A549 (cell line): ENCODE measurements around the gene VSX1. TPM values are rescaled to one million over a fixed set of nuclear protein-coding genes. Genes with fewer than 3 reads are reported as not detected.

ENCODE experiments used
- ATAC-seq, 2 experiments: fragments of 200-7000 bp in 1 of 2; fragments of >200 bp in 1 of 2; cut with Nextera tagmentation in 1 of 2; cut with Tn5 transposase in 1 of 2; 3 replicates each; pipeline versions ENCODE4 v1.8.0 to v1.9.1; 2018 to 2020; ENCODE audit warnings: mild to moderate bottlenecking in 1 of 2, moderate library complexity in 1 of 2
- CTCF ChIA-PET: fragments of 300-600 bp; sonication (Branson Sonifier 250); formaldehyde crosslinking; extraction: SDS; loops from one replicate; lab custom pipeline; 2021; ENCODE audit warnings: antibody characterized with exemption, inconsistent platforms; lab: Yijun Ruan, JAX
- POLR2A ChIA-PET: fragments of 350-600 bp; formaldehyde crosslinking; extraction: SDS; loops from one replicate; lab custom pipeline; 2021; ENCODE audit warnings: antibody characterized with exemption, inconsistent platforms; lab: Yijun Ruan, JAX
- DNase-seq, 2 experiments: peaks; one replicate each; pipeline versions ENCODE4 v3.0.0 to v3.0.0-alpha.2; 2011 to 2016; ENCODE audit warnings: low read depth in 1 of 2, low spot score in 1 of 2
- FAIRE-seq: peaks from 2 replicates; lab custom pipeline; 2011; peaks lifted over from hg19 to GRCh38; lab: Jason Lieb, UNC
- H3K27ac ChIP-seq, 2 experiments: fragments of >200 bp; sonication (Bioruptor Twin); formaldehyde crosslinking; 3 replicates each; pipeline ENCODE4 v1.5.1; 2016 to 2017
- H3K4me1 ChIP-seq: fragments of >200 bp; sonication (Bioruptor Twin); formaldehyde crosslinking; 3 replicates; pipeline ENCODE4 v1.6.1; 2016
- H3K4me2 ChIP-seq: fragments of >200 bp; sonication (Bioruptor Twin); formaldehyde crosslinking; 3 replicates; pipeline ENCODE4 v1.6.1; 2016
- H3K4me3 ChIP-seq: fragments of >200 bp; sonication (Bioruptor Twin); formaldehyde crosslinking; 3 replicates; pipeline ENCODE4 v1.5.1; 2016
- H3K9me3 ChIP-seq: fragments of >200 bp; sonication (Bioruptor Twin); formaldehyde crosslinking; 3 replicates; pipeline ENCODE4 v1.6.1; 2016
- ATOH8 ChIP-seq: fragments of 250-450 bp; sonication (Bioruptor Pico); IDR thresholded peaks from 2 replicates; pipeline ENCODE4 v1.5.0; 2020; ENCODE audit warnings: low read depth, mild to moderate bottlenecking, moderate library complexity
- CBX8 ChIP-seq: fragments of 200-600 bp; sonication (generic); IDR thresholded peaks from 2 replicates; pipeline ENCODE4 v1.6.1; 2016
- CEBPB ChIP-seq, 2 experiments: fragments of >200 bp in 1 of 2; sonication (Bioruptor Twin) in 1 of 2; formaldehyde crosslinking in 1 of 2; IDR thresholded peaks; 2 replicates each; pipeline ENCODE4 v1.6.1; 2012 to 2016
- CHD2 ChIP-seq: fragments of 150-350 bp; IDR thresholded peaks from 2 replicates; pipeline ENCODE4 v1.6.1; 2014; ENCODE audit warnings: low read length; ENCODE audit not compliant: partially characterized antibody
- CHD4 ChIP-seq: fragments of 200-600 bp; sonication (generic); IDR thresholded peaks from 2 replicates; pipeline ENCODE4 v1.6.1; 2016; ENCODE audit warnings: antibody characterized with exemption, mild to moderate bottlenecking, borderline replicate concordance
- CTCF ChIP-seq: fragments of >200 bp; sonication (Bioruptor Twin); formaldehyde crosslinking; IDR thresholded peaks from 3 replicates; pipeline ENCODE4 v1.5.1; 2016
- EHMT2 ChIP-seq: fragments of 200-600 bp; sonication (generic); IDR thresholded peaks from 2 replicates; pipeline ENCODE4 v1.6.1; 2016; ENCODE audit warnings: antibody characterized with exemption, low read depth, mild to moderate bottlenecking, moderate library complexity
- EP300 ChIP-seq, 2 experiments: fragments of >200 bp; sonication (Bioruptor Twin); formaldehyde crosslinking; IDR thresholded peaks; 2 replicates in 1 of 2; 3 replicates in 1 of 2; pipeline ENCODE4 v1.6.1; 2016 to 2017
- ESRRA ChIP-seq: fragments of 150-350 bp; IDR thresholded peaks from 2 replicates; pipeline ENCODE4 v1.6.1; 2014; ENCODE audit warnings: mild to moderate bottlenecking, low read length, borderline replicate concordance
- FOSB ChIP-seq: fragments of 250-450 bp; sonication (Bioruptor Pico); IDR thresholded peaks from 2 replicates; pipeline ENCODE4 v1.5.0; 2020; ENCODE audit warnings: mild to moderate bottlenecking, moderate library complexity
- FOXS1 ChIP-seq: fragments of 250-450 bp; sonication (Bioruptor Pico); IDR thresholded peaks from 2 replicates; pipeline ENCODE4 v1.5.0; 2020; ENCODE audit warnings: mild to moderate bottlenecking, moderate library complexity
- GATA3 ChIP-seq: IDR thresholded peaks from 2 replicates; pipeline ENCODE4 v1.6.1; 2012; ENCODE audit warnings: borderline replicate concordance
- HES2 ChIP-seq: fragments of >200 bp; sonication (Bioruptor Twin); formaldehyde crosslinking; IDR thresholded peaks from 2 replicates; pipeline ENCODE4 v1.6.1; 2016
- HEYL ChIP-seq: fragments of 250-450 bp; sonication (Bioruptor Pico); IDR thresholded peaks from 2 replicates; pipeline ENCODE4 v1.8.0; 2021; ENCODE audit warnings: mild to moderate bottlenecking, moderate library complexity
- HOXB13 ChIP-seq: fragments of 250-450 bp; sonication (Bioruptor Pico); IDR thresholded peaks from 2 replicates; pipeline ENCODE4 v1.5.0; 2020; ENCODE audit warnings: low read depth, mild to moderate bottlenecking, moderate library complexity
- HOXB5 ChIP-seq: fragments of 250-450 bp; sonication (Bioruptor Pico); IDR thresholded peaks from 2 replicates; pipeline ENCODE4 v1.5.0; 2020; ENCODE audit warnings: mild to moderate bottlenecking, moderate library complexity
- JUN ChIP-seq, 2 experiments: fragments of >200 bp; sonication (Bioruptor Twin); formaldehyde crosslinking; IDR thresholded peaks; 2 replicates in 1 of 2; 3 replicates in 1 of 2; pipeline ENCODE4 v1.6.1; 2016 to 2017
- MAFK ChIP-seq: fragments of 450-650 bp; IDR thresholded peaks from 2 replicates; pipeline ENCODE4 v1.6.1; 2014; ENCODE audit not compliant: partially characterized antibody
- MAX ChIP-seq: IDR thresholded peaks from 2 replicates; pipeline ENCODE4 v1.6.1; 2012
- MYC ChIP-seq: IDR thresholded peaks from 2 replicates; pipeline ENCODE4 v1.6.1; 2012; ENCODE audit warnings: mild to moderate bottlenecking, inconsistent platforms, low read length, improper control_type of control experiment, borderline replicate concordance
- NPAS2 ChIP-seq: fragments of 250-450 bp; sonication (Bioruptor Pico); IDR thresholded peaks from 2 replicates; pipeline ENCODE4 v1.8.0; 2022; ENCODE audit warnings: mild to moderate bottlenecking, moderate library complexity, borderline replicate concordance
- NR3C1 ChIP-seq: fragments of >200 bp; sonication (Bioruptor Twin); formaldehyde crosslinking; IDR thresholded peaks from 3 replicates; pipeline ENCODE4 v1.6.1; 2017
- POLR2A ChIP-seq: IDR thresholded peaks from 2 replicates; pipeline ENCODE4 v1.6.1; 2012; ENCODE audit warnings: mild to moderate bottlenecking, low read length
- RAD21 ChIP-seq, 2 experiments: fragments of >200 bp in 1 of 2; sonication (Bioruptor Twin) in 1 of 2; formaldehyde crosslinking in 1 of 2; IDR thresholded peaks in 1 of 2; conservative IDR thresholded peaks in 1 of 2; 2 replicates in 1 of 2; 3 replicates in 1 of 2; pipeline ENCODE4 v1.6.1; 2012 to 2018; ENCODE audit warnings: inconsistent platforms in 1 of 2
- RARB ChIP-seq: fragments of 250-450 bp; sonication (Bioruptor Pico); IDR thresholded peaks from 2 replicates; pipeline ENCODE4 v1.8.0; 2021; ENCODE audit warnings: mild to moderate bottlenecking, moderate library complexity
- RCOR1 ChIP-seq: fragments of 150-350 bp; IDR thresholded peaks from 2 replicates; pipeline ENCODE4 v1.6.1; 2014; ENCODE audit warnings: antibody characterized with exemption, low read length, low read depth
- RFX5 ChIP-seq: fragments of 450-650 bp; IDR thresholded peaks from 2 replicates; pipeline ENCODE4 v1.7.1; 2014; ENCODE audit warnings: antibody characterized with exemption, mild to moderate bottlenecking, moderate library complexity
- TFCP2L1 ChIP-seq: fragments of 250-450 bp; sonication (Bioruptor Pico); IDR thresholded peaks from 2 replicates; pipeline ENCODE4 v1.5.0; 2021; ENCODE audit warnings: mild to moderate bottlenecking
- TP53 ChIP-seq: fragments of 250-450 bp; sonication (Bioruptor Pico); IDR thresholded peaks from 2 replicates; pipeline ENCODE4 v1.5.0; 2021; ENCODE audit warnings: mild to moderate bottlenecking, moderate library complexity
- USF2 ChIP-seq: fragments of 450-650 bp; IDR thresholded peaks from 2 replicates; pipeline ENCODE4 v1.6.1; 2014; ENCODE audit warnings: antibody characterized with exemption
- ZC3H11A ChIP-seq: fragments of 450-650 bp; IDR thresholded peaks from 2 replicates; pipeline ENCODE4 v1.6.1; 2014; ENCODE audit warnings: antibody characterized with exemption, mild to moderate bottlenecking
- ZSCAN20 ChIP-seq: fragments of 250-450 bp; sonication (Bioruptor Pico); IDR thresholded peaks from 2 replicates; pipeline ENCODE4 v1.8.0; 2022; ENCODE audit warnings: mild to moderate bottlenecking, moderate library complexity
- WGBS: methylation state at CpG from one replicate; pipeline ENCODE4 v1.1.6; 2017; ENCODE audit errors: missing lambda C conversion rate; 5-methylcytosine and 5-hydroxymethylcytosine counted together
- polyA plus RNA-seq, 4 experiments: library from polyadenylated mRNA; depleted of rRNA in 3 of 4; stranded (reverse); fragments of >200 nt; fragmentation: RNase III in 1 of 4; extraction: RNeasy Plus Mini Kit Qiagen cat#74134 plus additional on column Dnase treatment in 1 of 4; gene quantifications; 2 replicates in 3 of 4; 3 replicates in 1 of 4; pipeline ENCODE4 v1.2.3, GENCODE V29; 2011 to 2017

The VSX1 gene
- polyA plus RNA-seq, 2 of the 4 experiments (the other 2 are of a cell fraction): 0.77 to 2.9 TPM

GRCh38 chr20:25079171-25079570, 2.8 kb downstream of the VSX1 start:
- Histone ChIP-seq H3K4me1 (peaks cover 34% of the 10 kb centered on the region), H3K4me2 (no peak overlapping the region), H3K27ac (no peak overlapping the region), H3K9me3 (0 out of 3 replicates have a peak, but pooled peaks cover 2% of the 10 kb centered on the region), H3K4me3 (no peak overlapping the region)
- CTCF ChIA-PET: interaction anchor here (0.8 to 6.1 kb wide), 8 partner anchors 11 to 116 kb away, joined by 3 to 69 read pairs (median 4); partner anchors contain the start of genes ACSS1 and ENTPD6
- POLR2A ChIA-PET: interaction anchor here (0.5 to 1.5 kb wide), 2 partner anchors 53 to 100 kb away, joined by 3 to 4 read pairs; no protein-coding TSS in a partner anchor
- FAIRE-seq: no peak
- TF ChIP-seq CHD4: no peak
- 76% methylated on average over 4 of the region's 4 CpGs for WGBS
- no peak for DNase-seq
- ATAC-seq: no peak

GRCh38 chr20:25078662-25079061, 3.3 kb downstream of the VSX1 start:
- peaks cover 30% of the 10 kb centered on the region for H3K4me1 ChIP-seq
- H3K9me3 ChIP-seq: no peaks in the 10 kb centered on the region
- TF ChIP-seq GATA3: no peak
- no peak for TF ChIP-seq MAFK
- no peak for TF ChIP-seq POLR2A
- TF ChIP-seq FOSB (CRISPR knock-in tag): no peak
- no peak for TF ChIP-seq HES2
- TF ChIP-seq HOXB13 (CRISPR knock-in tag): no peak
- TF ChIP-seq ZSCAN20 (CRISPR knock-in tag): no peak
- TF ChIP-seq NPAS2 (CRISPR knock-in tag): no peak
- TF ChIP-seq ATOH8 (CRISPR knock-in tag): no peak
- TF ChIP-seq EHMT2: no peak
- no peak for TF ChIP-seq MAX
- TF ChIP-seq JUN (IDR thresholded peaks at IDR 0.05): no peak
- no peak for TF ChIP-seq ESRRA
- no peak for TF ChIP-seq MYC
- TF ChIP-seq, all 56 proteins: peak for 0
- ATAC-seq (no peak), DNase-seq (no peak), FAIRE-seq (no peak)
- no peak overlapping the region for H3K4me3 ChIP-seq
- no peak overlapping the region for H3K4me2 ChIP-seq
- H3K27ac ChIP-seq: no peak overlapping the region
- POLR2A ChIA-PET: interaction anchor here (0.5 to 1.5 kb wide), 3 partner anchors 53 to 169 kb away, joined by 3 to 4 read pairs (median 3); partner anchors contain the start of gene PYGB
- CTCF ChIA-PET: interaction anchor here (0.6 to 6.1 kb wide), 12 partner anchors 11 to 169 kb away, joined by 3 to 69 read pairs (median 4); partner anchors contain the start of genes ACSS1, ENTPD6 and PYGB
- 71% methylated on average over 8 of the region's 8 CpGs for WGBS

GRCh38 chr20:25077610-25078169, 4.3 kb downstream of the VSX1 start:
- WGBS: 55% methylated on average over 38 of the region's 38 CpGs
- Histone ChIP-seq H3K4me1 (peaks cover 33% of the 10 kb centered on the region), H3K4me2 (peak overlapping the region; percentile 75), H3K27ac (peak overlapping the region; percentile 71 to 80), H3K4me3 (peak overlapping the region; percentile 40), H3K9me3 (no peaks in the 10 kb centered on the region)
- DNase-seq: peak; percentile 49 to 60
- ChIA-PET POLR2A (interaction anchor here (0.6 to 1.5 kb wide), 4 partner anchors 72 to 170 kb away, joined by 3 to 5 read pairs (median 4); partner anchors contain the start of genes ENTPD6 and PYGB), CTCF (interaction anchor here (0.8 to 6.1 kb wide), 17 partner anchors 10 to 175 kb away, joined by 3 to 69 read pairs (median 4); partner anchors contain the start of genes ACSS1, ENTPD6 and PYGB)
- ATAC-seq: peak; percentile 78 to 88
- no peak for FAIRE-seq
- TF ChIP-seq CEBPB (IDR thresholded peaks at IDR 0.05) (peak; percentile 64 to 75; a peak in 3 of 4 replicates), CHD2 (no peak), MYC (no peak), TP53 (CRISPR knock-in tag) (no peak), USF2 (no peak), RAD21 (conservative IDR thresholded peaks at IDR 0.05 in 1 of 2, IDR thresholded peaks at IDR 0.05 in 1 of 2) (no peak), FOXS1 (CRISPR knock-in tag) (no peak), CBX8 (no peak), RCOR1 (no peak), FOSB (CRISPR knock-in tag) (no peak), ZC3H11A (no peak), RFX5 (no peak), NR3C1 (no peak), CTCF (peak; percentile 16; the same call in 1 of the 3 replicates), EP300 (IDR thresholded peaks at IDR 0.05) (no peak), RARB (CRISPR knock-in tag) (no peak), HOXB5 (CRISPR knock-in tag) (no peak), JUN (IDR thresholded peaks at IDR 0.05) (0 out of 5 replicates have a peak, but pooled peaks of 1 of the 2 experiments have one; percentile 20), POLR2A (peak; percentile 12; the same call in 1 of the 2 replicates), HEYL (CRISPR knock-in tag) (no peak), TFCP2L1 (no peak)
